Neural progenitor cell (in vitro differentiated cells): ENCODE results near the gene NTPCR. TPM values are rescaled to one million over a fixed set of nuclear protein-coding genes. Genes with fewer than 3 reads are reported as not detected.

Experiments used
- DNase-seq: peaks from one replicate; pipeline ENCODE4 v3.0.0-alpha.2; 2016; ENCODE audit warnings: low spot score
- H2AFZ ChIP-seq: fragments of 200-600 bp; sonication (generic); replicated peaks from 2 replicates; pipeline ENCODE4 v1.6.1; 2016; ENCODE audit warnings: antibody characterized with exemption
- H3F3A ChIP-seq: fragments of 200-600 bp; sonication (generic); 2 replicates; pipeline ENCODE4 v1.6.1; 2016; ENCODE audit warnings: antibody characterized with exemption, low read depth
- H3K27ac ChIP-seq: fragments of 200-600 bp; sonication (generic); 2 replicates; pipeline ENCODE4 v1.5.1; 2016; ENCODE audit warnings: mild to moderate bottlenecking
- H3K27me3 ChIP-seq: fragments of 200-600 bp; sonication (generic); 2 replicates; pipeline ENCODE4 v1.6.1; 2016; ENCODE audit warnings: mild to moderate bottlenecking, moderate library complexity
- H3K36me3 ChIP-seq: fragments of 200-600 bp; sonication (generic); 2 replicates; pipeline ENCODE4 v1.5.1; 2016
- H3K4me1 ChIP-seq: fragments of 200-600 bp; sonication (generic); 2 replicates; pipeline ENCODE4 v1.6.1; 2016; ENCODE audit warnings: mixed run types
- H3K4me2 ChIP-seq: fragments of 200-600 bp; sonication (generic); 2 replicates; pipeline ENCODE4 v1.6.1; 2016
- H3K4me3 ChIP-seq: fragments of 200-600 bp; sonication (generic); 2 replicates; pipeline ENCODE4 v1.5.1; 2016
- H3K79me2 ChIP-seq: fragments of 200-600 bp; sonication (generic); 2 replicates; pipeline ENCODE4 v1.6.1; 2016; ENCODE audit warnings: low read depth
- H3K9ac ChIP-seq: fragments of 200-600 bp; sonication (generic); 2 replicates; pipeline ENCODE4 v1.6.1; 2016
- H3K9me3 ChIP-seq: fragments of 200-600 bp; sonication (generic); 2 replicates; pipeline ENCODE4 v1.5.1; 2016; ENCODE audit warnings: low read depth
- H4K20me1 ChIP-seq: fragments of 200-600 bp; sonication (generic); 2 replicates; pipeline ENCODE4 v1.6.1; 2016; ENCODE audit warnings: low read depth
- H3K27ac Mint-ChIP-seq: 3 replicates; pipeline ENCODE4 v1.8.0; 2021; ENCODE audit warnings: mixed read lengths
- H3K27me3 Mint-ChIP-seq: 2 replicates; pipeline ENCODE4 v1.8.0; 2022; ENCODE audit warnings: low read depth, mild to moderate bottlenecking, inconsistent platforms, moderate library complexity, mixed read lengths; ENCODE audit not compliant: insufficient read depth
- H3K36me3 Mint-ChIP-seq: 3 replicates; pipeline ENCODE4 v1.8.0; 2021; ENCODE audit warnings: mixed read lengths
- H3K4me1 Mint-ChIP-seq: 3 replicates; pipeline ENCODE4 v1.8.0; 2021; ENCODE audit warnings: mixed read lengths
- H3K4me3 Mint-ChIP-seq: 3 replicates; pipeline ENCODE4 v1.8.0; 2021; ENCODE audit warnings: mild to moderate bottlenecking, moderate library complexity, mixed read lengths
- H3K9me3 Mint-ChIP-seq: 3 replicates; pipeline ENCODE4 v1.8.0; 2020; ENCODE audit warnings: mixed read lengths
- EZH2 ChIP-seq: fragments of 200-600 bp; sonication (generic); IDR thresholded peaks from 2 replicates; pipeline ENCODE4 v1.6.1; 2017; ENCODE audit warnings: antibody characterized with exemption, mild to moderate bottlenecking, moderate library complexity
- EZH2phosphoT487 ChIP-seq: fragments of 200-600 bp; sonication (generic); IDR thresholded peaks from 2 replicates; pipeline ENCODE4 v1.6.1; 2017; ENCODE audit warnings: antibody characterized with exemption
- total RNA-seq: library from RNA; depleted of rRNA; stranded (reverse); fragments of >200 nt; gene quantifications from 2 replicates; pipeline ENCODE4 v1.2.3, GENCODE V29; 2015; ENCODE audit warnings: low replicate concordance
- TF ChIP-seq, protein P1 (sequence below): fragments of 200-600 bp; sonication (generic); IDR thresholded peaks from 2 replicates; pipeline ENCODE4 v1.5.1; 2017; ENCODE audit warnings: antibody characterized with exemption, mild to moderate bottlenecking

NTPCR gene
- total RNA-seq, 1 donor from 2014 or later = 65.7 TPM

DNA sequence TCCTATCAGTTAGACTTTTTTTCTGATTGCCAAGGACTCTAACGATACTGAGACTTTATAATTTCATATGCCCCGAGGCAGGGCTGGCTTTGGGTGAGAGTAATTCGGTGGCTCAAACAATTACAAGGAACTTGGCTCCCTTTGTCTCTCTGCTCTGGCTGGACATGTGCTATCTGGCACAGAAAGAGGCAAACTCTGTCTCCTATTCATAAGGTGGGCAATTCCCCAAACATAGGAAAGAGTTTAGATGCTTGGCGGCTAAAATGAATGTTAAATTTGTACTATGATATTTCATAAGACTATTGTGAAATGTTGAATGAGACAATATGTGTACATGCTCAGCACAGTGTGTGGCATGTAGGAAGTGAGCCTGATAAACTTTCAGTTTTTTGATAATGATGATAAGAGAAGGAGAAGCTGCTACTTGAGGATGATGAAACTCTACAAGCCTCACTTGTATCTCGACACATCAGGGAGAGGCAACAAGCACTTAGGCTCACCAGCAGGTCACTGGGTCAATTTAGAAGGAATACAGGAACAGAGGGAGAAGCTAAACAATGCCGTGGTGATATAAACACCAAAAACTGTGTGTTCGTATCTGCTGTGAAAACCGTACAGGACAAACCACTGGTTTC, 12.6 kb upstream of the NTPCR start:
- no peaks in the 10 kb centered on the region for H3K9me3 ChIP-seq
- peaks cover 3% of the 10 kb centered on the region for H3K27me3 Mint-ChIP-seq
- H3K79me2 ChIP-seq = no peaks in the 10 kb centered on the region
- H3K27ac Mint-ChIP-seq = no peak overlapping the region
- no peak overlapping the region for H3K4me2 ChIP-seq
- H4K20me1 ChIP-seq = no peaks in the 10 kb centered on the region
- H3K27me3 ChIP-seq = no peaks in the 10 kb centered on the region
- H2AFZ ChIP-seq = no peak overlapping the region
- DNase-seq = no peak
- H3K36me3 ChIP-seq = no peaks in the 10 kb centered on the region
- H3K4me3 Mint-ChIP-seq = no peak overlapping the region
- peaks cover 5% of the 10 kb centered on the region for H3K4me1 ChIP-seq
- no peaks in the 10 kb centered on the region for H3F3A ChIP-seq
- H3K9me3 Mint-ChIP-seq = peaks cover 4% of the 10 kb centered on the region
- TF ChIP-seq, protein P1, sequence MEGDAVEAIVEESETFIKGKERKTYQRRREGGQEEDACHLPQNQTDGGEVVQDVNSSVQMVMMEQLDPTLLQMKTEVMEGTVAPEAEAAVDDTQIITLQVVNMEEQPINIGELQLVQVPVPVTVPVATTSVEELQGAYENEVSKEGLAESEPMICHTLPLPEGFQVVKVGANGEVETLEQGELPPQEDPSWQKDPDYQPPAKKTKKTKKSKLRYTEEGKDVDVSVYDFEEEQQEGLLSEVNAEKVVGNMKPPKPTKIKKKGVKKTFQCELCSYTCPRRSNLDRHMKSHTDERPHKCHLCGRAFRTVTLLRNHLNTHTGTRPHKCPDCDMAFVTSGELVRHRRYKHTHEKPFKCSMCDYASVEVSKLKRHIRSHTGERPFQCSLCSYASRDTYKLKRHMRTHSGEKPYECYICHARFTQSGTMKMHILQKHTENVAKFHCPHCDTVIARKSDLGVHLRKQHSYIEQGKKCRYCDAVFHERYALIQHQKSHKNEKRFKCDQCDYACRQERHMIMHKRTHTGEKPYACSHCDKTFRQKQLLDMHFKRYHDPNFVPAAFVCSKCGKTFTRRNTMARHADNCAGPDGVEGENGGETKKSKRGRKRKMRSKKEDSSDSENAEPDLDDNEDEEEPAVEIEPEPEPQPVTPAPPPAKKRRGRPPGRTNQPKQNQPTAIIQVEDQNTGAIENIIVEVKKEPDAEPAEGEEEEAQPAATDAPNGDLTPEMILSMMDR = no peak
- TF ChIP-seq EZH2phosphoT487 (no peak), EZH2 (no peak)
- peaks cover 10% of the 10 kb centered on the region for H3K4me1 Mint-ChIP-seq
- H3K36me3 Mint-ChIP-seq = peaks cover 2% of the 10 kb centered on the region
- H3K4me3 ChIP-seq = no peak overlapping the region
- no peak overlapping the region for H3K27ac ChIP-seq
- no peak overlapping the region for H3K9ac ChIP-seq

DNA sequence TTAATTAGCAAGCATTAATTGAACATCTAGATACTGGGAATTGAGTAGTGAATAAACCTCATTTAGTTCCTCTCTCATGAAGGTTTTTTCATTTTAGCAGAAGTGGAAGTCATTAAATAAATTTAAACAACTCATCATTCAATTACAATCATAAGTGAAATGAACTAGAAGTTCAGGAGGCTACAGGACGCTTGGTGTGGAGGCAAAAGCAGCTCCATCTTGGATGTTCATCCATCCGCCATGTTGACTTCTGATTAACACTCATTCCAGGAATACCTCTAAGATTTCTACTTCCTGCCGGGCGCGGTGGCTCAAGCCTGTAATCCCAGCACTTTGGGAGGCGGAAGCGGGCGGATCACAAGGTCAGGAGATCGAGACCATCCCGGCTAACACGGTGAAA, 11.5 kb upstream of the NTPCR start:
- Mint-ChIP-seq H3K27ac (no peak overlapping the region), H3K4me3 (no peak overlapping the region), H3K9me3 (peaks cover 4% of the 10 kb centered on the region), H3K4me1 (peaks cover 18% of the 10 kb centered on the region), H3K27me3 (peaks cover 3% of the 10 kb centered on the region), H3K36me3 (peaks cover 2% of the 10 kb centered on the region)
- H3K36me3 ChIP-seq = no peaks in the 10 kb centered on the region
- H3K27ac ChIP-seq = no peak overlapping the region
- no peaks in the 10 kb centered on the region for H3K27me3 ChIP-seq
- H4K20me1 ChIP-seq = no peaks in the 10 kb centered on the region
- peaks cover 5% of the 10 kb centered on the region for H3K4me1 ChIP-seq
- TF ChIP-seq, protein P1 = no peak
- TF ChIP-seq EZH2phosphoT487 (no peak), EZH2 (no peak)
- H3K9me3 ChIP-seq = no peaks in the 10 kb centered on the region
- H3K9ac ChIP-seq = no peak overlapping the region
- no peak for DNase-seq
- H3K79me2 ChIP-seq = no peaks in the 10 kb centered on the region
- no peak overlapping the region for H3K4me3 ChIP-seq
- no peak overlapping the region for H3K4me2 ChIP-seq
- H3F3A ChIP-seq = no peaks in the 10 kb centered on the region
- H2AFZ ChIP-seq = no peak overlapping the region

DNA sequence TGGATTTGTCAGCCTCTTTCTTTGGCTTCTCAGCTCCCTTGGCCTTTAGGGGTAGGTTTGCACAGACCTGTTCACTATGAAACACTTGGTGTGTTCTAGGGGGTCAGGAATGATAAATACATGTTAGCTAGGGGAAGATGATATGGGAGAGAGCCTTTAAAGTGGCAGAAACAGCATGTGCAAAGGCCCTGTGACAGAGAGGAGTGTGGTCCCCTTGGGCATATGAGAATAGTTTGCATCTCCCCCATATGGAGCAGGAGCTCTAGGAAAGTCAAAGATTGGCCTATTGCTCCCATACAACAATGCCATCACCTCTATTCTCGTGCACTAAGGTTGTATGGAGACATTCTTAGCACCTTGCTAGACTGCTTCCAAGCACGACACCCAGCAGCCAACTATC, 10.7 kb upstream of the NTPCR start:
- no peak overlapping the region for H3K4me3 ChIP-seq
- H3K4me2 ChIP-seq = no peak overlapping the region
- H3K4me3 Mint-ChIP-seq = no peak overlapping the region
- no peak for TF ChIP-seq EZH2
- no peak for TF ChIP-seq EZH2phosphoT487
- TF ChIP-seq, protein P1 = no peak
- H3K36me3 ChIP-seq = no peaks in the 10 kb centered on the region
- no peaks in the 10 kb centered on the region for H3K9me3 ChIP-seq
- H3K36me3 Mint-ChIP-seq = peaks cover 2% of the 10 kb centered on the region
- H3K4me1 ChIP-seq = peaks cover 5% of the 10 kb centered on the region
- no peaks in the 10 kb centered on the region for H3K27me3 ChIP-seq
- DNase-seq = no peak
- peaks cover 19% of the 10 kb centered on the region for H3K4me1 Mint-ChIP-seq
- no peak overlapping the region for H3K27ac ChIP-seq
- H3K9me3 Mint-ChIP-seq = peaks cover 7% of the 10 kb centered on the region
- H3F3A ChIP-seq = no peaks in the 10 kb centered on the region
- H3K27ac Mint-ChIP-seq = no peak overlapping the region
- no peaks in the 10 kb centered on the region for H4K20me1 ChIP-seq
- no peak overlapping the region for H2AFZ ChIP-seq
- H3K9ac ChIP-seq = no peak overlapping the region
- H3K27me3 Mint-ChIP-seq = peaks cover 5% of the 10 kb centered on the region
- no peaks in the 10 kb centered on the region for H3K79me2 ChIP-seq
